Measurements from ENCODE around the gene METAP1.
A peak's percentile ranks its signal among the peaks of the same experiment; 100 is the strongest.
"Not testable (repeated sequence)": the region's sequence is repeated elsewhere in the genome, so short reads cannot be mapped to it uniquely, and the experiment has no call there.

The METAP1 gene

DNA sequence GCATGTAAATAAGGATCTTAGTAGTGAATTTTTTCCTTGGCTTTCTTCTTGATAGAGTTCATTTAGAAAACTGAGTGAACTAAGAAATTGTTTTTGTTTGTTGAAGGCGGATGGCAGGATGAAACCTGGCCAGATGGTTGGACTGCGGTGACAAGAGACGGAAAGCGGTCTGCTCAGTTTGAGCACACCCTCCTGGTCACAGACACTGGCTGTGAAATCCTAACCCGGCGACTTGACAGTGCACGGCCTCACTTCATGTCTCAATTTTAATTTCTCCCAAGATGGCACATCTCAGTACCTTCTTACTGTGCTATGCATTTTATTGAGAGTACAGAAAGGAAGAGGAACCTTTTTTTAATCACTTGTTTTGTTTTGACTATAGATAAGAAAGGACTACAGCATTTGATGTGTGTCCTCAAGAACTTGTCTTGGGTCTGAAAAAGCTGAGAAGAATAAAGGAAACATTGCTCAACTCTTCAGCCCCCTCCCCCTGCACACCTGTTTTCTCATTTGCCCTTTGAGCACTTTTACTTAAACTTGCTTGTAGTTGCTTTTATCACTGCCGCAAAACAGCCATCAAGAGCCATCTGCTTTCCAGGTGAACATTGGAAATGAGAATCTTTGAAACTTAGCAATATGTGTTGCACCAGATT lies 65.7 kb downstream of the METAP1 start:
- no peak for DNase-seq

DNA sequence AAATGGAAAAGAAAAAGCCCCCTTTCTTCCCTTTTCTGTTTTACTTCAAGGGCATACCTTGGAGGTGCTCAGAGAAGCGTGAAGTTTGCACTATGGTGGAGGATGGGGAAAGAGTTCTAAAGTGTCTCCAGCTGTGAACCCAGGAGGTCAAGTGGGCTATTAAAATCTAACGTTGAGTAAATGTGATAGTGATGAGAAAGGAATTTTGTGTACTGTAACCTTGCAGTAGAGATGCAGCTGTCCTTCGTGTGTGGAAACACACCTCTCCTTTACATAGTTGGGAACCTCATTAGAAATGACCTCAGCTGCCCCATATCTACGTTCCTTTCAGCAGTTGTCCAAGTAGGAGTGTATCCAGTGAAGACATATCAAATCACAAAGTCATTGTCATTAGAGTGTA lies 66.6 kb downstream of the METAP1 start:
- no peak for DNase-seq

DNA sequence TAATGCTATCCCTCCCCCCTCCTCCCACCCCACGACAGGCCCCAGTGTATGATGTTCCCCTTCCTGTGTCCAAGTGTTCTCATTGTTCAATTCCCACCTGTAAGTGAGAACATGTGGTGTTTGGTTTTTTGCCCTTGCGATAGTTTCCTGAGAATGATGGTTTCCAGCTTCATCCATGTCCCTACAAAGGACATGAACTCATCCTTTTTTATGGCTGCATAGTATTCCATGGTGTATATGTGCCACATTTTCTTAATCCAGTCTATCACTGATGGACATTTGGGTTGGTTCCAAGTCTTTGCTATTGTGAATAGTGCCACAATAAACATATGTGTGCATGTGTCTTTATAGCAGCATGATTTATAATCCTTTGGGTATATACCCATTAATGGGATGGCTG lies 70.0 kb downstream of the METAP1 start:
- not testable (repeated sequence) for DNase-seq

DNA sequence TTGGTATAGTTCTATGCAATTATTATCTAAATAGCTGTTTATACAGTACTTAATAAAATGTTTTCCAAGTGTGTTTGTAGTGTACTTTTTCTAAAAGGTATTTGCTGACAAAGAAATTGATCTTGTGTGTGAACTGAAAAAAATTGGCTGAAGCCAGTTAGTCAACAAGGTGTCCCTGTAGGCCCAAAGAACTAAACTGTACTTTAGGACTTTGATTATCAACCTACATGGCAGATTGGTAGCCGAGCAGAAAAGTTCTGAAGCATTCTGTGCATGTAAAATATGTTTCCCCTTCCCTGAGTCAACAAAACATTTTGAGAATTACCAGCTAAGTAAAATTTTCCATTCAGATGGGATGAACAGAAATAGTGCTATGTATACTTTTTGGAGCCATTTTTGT lies 72.1 kb downstream of the METAP1 start:
- no peak for DNase-seq

DNA sequence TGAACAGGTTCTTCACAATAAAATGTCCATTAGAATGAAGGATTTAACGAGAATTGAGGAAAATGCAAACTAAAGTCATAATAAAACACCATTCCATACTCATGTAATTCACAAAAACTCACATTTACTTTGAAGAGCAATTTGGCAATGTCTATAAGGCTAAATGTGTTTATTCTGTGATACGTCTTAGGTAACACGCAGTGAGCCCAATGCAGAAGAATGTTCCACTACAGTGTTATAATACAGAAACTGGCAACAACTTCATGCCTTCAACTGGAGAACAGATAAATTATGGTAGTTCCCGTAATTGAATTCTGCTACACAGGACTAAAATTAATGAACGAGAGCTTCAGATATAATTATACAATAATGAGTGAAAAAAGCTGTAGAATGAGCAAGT lies 75.6 kb downstream of the METAP1 start:
- DNase-seq = no peak

DNA sequence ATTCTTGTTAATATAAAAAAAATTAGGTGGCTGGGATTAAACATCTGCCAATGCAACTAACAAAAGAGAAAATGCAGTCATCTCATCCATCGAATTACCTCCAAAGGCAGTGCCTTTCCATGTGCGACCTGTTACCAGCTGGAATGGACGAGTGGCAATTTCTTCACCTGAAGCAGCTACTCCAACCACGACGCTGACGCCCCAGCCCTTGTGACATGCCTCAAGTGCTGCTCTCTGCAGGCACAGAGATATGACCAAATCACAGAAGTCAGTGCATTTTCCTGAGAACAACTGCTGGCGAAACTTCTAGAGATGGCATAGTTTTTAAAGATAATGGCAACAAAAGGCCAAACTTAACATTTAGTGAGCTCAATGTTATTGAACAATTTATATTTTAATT lies 79.3 kb downstream of the METAP1 start:
- DNase-seq = no peak

DNA sequence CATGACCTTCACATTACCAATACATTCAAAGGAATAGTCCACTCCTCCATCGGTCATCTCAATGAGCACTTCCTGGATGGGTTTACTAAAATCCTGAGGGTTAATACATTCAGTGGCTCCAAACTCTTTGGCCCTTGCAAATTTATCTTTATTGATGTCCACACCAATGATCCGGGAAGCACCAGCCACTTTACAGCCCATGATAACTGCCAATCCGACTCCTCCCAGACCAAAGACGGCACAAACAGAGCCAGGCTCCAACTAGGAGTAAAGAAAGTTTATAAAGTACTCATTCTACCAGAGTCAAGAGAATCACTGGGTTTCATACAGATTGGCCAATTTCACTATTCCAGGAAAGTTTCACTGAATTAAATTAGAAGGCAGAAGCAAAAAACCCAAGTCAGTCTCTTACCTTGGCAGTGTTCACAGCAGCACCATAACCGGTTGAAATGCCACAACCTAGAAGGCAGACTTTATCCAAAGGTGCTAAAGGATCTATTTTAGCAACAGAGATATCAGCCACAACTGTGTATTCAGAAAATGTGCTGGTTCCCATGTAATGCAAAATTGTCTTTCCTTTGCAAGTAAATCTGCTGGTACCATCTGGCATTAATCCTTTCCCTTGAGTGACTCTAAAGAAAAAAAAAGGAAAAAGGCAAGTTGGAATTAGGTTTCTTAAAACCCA lies 80.9 kb downstream of the METAP1 start:
- DNase-seq = no peak

DNA sequence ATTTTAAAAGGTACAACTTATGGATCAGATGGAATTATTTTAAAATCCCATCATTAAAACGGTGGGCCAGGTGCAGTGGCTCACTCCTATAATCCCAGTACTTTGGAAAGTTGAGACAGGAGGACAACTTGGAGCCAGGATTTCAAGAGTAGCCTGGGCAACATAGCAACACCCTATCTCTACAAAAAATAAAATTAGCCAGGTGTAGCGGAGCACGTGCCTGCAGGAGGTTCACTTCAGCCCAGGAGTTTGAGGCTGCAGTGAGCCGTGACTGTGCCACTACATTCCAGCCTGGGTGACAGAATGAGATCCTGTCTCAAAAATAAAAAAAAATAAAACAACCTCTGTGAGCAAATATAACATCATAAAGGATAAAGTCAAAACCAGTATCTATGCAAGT lies 81.7 kb downstream of the METAP1 start:
- DNase-seq = no peak

DNA sequence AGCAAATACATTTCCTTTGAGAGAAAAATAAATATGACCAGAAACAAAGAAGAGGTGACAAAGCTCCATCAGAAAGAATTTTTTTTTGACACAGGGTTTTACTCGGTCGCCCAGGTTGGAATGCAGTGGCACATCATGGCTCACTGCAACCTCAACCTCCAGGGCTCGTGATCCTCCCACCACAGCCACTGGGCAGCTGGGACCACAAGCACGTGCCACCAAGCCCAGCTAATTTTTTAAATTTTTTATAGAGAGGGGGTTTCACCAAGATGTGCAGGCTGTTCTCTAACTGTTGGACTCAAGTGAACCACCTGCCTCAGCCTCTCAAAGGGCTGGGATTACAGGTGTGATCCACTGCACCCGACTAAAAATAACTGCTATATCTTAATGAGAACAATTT lies 82.8 kb downstream of the METAP1 start:
- DNase-seq = no peak

DNA sequence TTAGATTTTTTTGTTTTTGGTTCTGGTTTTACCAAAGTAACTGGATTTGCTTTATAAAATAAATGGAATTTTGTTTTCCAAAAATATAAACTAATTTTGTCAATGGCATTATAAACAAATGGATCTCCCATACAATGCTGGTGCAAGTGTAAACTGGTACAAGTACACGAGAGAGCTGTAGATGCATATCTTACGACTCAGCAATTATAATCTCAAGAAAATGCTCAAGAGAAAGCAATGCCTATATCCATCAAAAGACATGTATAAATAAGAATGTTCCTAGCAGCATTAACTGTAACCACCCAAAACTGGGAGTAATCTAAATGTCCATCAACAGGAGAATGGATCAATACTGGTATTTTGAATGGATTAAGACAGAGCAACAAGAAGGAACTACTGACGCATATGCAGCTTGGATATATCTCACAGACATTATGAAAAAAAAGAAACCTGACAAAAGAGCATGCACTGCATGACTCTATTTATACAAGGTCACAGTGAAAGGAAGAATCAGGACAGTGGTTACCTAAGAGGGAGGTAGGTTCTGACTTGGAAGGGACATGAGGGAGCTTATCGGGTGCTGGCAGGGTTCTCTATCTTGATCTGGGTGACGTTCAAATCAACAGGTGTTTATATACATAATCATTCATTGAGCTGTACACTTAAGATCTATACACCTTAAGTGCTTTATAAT lies 83.6 kb downstream of the METAP1 start:
- no peak for DNase-seq

DNA sequence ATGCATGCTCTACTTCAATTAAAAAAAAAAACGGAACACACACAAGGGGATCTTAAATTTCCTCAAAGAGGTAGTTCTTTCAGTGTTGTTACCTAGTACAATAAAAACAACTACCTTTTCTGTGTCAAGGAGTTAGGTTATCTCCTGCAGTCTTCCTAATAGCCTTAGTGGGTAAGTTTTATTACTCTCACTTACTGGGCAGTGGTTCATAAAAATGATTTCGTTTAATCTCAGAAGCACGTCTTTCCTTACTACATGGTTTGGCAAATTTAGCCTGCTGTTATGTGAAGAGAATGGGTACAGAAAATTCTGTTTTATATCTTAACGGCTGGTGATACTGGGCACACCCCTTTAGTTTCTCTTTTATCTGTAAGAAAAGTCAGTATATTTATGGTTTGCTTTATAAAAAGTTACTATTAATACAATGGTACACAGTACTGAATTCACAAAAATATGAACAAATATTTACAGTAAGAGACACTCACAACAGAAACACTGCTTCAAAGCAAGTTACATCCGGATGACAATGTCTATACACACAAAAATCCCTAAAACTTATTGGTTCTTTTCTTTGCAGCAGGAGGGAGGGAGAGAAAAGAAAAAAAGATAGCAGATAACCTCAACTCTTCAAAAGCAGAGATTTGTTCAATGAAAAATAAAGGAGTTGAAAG lies 84.2 kb downstream of the METAP1 start:
- DNase-seq = no peak

DNA sequence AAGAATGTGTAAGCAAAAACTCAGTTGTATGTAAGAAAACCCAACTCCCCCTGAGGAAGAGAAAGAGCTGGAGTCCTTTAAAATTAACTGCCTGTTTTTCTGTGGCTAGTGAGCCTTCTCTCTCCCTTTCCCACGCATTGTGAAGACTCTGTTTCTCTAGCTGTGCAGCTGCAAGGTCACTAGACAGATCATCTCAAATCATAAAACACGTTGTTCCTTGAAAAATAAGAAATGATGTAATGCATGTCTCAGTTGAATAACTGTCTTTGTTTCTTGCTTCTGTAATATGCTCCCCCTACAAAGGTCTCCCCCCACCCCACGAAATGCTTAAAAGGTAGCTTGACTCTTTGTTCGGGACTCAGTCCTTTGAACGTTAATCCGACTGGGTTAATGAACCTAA lies 85.3 kb downstream of the METAP1 start:
- not testable (repeated sequence) for DNase-seq

DNA sequence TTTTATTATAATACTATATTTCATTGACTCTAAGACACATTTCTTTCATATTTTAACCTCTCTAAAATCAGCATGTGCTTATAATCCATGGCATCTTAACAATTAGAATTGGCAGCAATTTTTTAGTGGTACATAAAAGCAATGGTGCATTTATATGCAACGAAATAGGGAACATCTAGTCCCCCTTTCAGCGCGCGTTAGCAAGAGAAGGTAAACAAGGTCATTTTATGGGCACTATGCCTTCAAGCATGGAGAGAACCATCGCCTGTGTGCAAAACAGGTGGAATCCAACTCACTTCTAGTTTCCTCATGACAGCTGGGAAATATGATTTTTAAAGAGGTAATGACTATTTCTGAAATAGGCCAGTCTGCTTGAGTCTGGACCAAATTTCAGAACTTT lies 86.7 kb downstream of the METAP1 start:
- DNase-seq = no peak

DNA sequence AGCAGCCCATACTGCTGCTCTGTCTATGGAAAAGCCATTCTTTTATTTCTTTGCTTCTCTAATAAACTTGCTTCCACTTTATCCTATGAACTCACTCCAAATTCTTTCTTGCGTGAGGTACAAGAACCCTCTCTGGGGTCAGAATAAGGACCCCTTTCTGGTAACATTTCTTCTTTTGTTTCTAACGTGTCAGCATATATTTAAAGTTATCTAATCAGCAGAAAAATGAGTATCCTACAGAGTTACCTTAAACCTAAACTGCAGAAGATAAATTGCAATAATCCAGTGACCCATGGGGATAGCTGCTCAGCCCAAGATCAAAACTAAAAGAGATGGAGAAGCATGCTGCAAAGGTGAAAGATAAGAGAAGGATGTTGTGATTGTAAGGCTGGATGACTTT lies 89.1 kb downstream of the METAP1 start:
- DNase-seq = no peak

DNA sequence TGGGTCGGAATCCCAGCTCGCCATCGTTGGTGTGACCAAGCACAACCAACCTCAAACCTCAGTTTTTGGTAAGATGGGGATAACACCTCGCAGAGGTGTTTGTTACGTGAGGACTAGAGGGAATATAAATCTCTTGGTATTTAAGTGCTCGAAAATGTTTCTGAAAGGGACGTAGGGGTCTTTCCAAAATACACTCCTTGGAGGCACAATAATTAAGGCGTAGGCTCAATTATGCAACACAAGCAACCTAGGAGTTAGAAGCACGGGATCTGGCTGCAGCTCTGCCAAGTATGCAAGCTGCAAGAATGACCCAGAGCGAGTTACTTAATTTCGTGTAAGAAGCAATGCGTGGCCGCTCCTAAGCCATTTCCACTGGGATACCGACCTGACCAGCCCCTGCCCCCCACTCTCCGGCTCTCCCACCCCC lies 92.5 kb downstream of the METAP1 start:
- DNase-seq = peak; percentile 10

DNA sequence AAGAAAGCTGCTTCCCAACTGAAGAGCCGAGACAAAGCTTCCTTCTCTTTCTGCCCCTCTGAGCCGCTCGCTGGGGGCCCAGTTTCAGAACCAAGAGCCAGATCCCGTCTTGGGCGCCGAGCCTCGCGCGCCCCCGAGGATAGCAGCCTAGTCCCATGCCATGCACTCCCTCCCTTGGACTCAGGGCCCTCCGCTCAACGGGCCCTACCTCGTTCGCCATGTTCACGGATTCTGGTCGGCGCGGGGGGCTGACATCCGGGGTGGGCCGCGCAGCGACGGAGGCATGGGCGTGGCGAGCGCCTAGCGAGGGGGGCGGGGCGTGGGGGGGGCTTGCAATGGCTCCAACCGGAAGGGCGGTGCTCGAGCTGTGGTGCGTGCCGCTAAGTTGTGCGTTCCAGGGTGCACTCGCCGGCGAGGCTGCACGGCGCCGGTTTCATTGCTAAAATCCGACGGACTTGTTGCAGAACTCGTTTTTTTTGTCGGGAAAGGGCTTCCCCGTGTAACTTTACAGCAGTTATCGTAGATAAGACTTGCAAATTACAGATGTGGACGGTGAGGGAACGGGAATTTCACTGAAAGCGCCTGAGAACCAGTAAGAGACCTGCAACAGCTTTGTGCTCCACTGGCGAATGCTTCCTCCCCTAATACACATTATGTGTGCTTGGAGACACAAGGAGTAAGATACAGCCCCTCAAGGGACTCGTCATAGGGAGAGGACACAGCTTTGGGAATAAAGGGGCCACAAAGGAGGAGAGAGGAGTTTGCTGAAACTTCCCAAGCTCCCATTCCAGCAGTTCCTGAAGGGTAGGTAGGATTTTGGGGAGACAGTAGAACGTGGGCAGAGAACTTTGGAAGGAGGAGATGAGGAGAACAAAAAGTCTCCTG lies 93.2 kb downstream of the METAP1 start, which contains the start of gene ADH5:
ADH5 (minus strand) TSS at position 308 of the 885 bp plus-strand sequence; CDS start at position 220, 88 bp downstream.
- DNase-seq = peak; percentile 61

DNA sequence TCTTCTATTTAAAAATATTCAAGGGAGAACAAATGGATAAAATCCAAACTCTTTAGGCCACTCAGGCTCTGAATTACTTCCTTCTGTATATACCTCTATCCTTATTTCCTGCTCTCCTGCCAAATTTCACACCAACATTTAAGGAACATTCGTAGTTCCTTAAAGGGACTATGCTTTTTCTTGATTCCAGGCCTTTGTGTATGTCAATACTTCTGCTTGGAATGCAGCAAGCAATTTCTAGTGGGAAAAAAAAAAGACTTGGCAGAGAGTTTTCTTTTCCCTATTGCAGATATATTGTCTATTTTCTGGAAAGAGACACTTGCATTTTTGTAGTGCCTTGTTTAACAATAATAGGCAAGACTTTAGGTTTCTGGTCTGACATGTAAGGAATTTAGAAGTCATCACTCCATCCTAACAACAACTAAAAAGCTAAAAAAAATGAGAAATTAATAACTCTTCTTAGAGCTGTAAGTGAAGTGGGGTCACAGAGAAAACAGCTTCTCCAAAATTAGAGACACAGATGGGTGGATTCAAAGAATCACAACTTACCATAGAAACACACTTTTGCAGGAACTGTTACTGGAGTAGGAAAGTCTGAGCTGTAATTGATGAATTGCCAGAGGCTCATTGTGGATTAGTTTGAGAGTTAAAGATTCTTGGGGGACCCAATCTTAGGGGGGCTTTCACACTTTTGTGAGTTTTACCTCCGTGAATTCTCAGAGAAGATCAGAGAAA lies 95.1 kb downstream of the METAP1 start:
- DNase-seq = no peak

DNA sequence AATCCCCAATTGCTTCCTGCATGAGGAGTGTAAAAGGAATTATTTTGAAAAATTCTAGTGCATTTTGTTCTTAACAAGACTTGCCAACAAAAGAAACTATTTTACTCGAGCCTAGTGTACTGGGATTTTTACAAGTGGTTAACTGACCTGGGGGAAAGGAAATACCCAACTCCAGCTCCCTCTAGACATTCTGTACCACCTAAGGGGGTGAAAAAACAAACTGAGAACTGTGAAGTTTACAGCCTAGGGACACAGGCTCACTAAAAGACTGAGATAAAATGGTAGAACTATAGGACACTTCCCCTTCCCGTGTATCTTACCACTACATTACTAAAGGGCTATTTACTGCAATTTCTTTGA lies 95.7 kb downstream of the METAP1 start:
- DNase-seq = no peak

DNA sequence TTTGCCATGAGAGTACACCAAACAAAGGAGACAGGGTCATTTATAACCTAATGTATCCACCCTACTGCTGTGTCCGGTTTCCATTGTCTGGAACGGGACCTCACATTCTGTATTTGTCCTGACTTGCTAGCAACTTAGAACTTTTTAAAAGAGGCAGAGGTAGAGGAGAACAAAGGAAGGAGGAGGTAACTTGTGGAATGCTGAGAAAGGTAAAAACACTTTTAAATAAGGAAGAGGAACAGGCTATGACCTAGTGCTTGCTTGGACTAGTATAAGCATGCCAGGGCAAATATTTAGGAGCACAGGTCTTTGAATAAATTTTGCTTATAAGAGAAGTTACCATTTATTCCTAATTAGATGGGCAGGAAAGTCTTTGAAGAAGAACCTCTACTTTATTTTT lies 96.3 kb downstream of the METAP1 start:
- DNase-seq = not testable (repeated sequence)

DNA sequence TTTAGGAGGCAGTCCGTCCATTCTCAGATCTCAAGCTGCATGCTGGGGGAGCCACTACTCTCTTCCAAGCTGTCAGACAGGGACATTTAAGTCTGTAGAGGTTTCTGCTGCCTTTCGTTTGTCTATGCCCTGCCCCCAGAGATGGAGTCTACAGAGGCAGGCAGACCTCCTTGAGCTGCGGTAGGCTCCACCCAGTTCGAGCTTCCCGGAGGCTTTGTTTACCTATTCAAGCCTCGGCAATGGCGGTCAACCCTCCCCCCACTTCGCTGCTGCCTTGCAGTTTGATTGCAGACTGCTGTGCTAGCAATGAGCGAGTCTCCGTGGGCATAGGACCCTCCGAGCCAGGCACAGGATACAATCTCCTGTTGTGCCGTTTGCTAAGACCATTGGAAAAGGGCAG lies 103.8 kb downstream of the METAP1 start:
- DNase-seq = no peak

DNA sequence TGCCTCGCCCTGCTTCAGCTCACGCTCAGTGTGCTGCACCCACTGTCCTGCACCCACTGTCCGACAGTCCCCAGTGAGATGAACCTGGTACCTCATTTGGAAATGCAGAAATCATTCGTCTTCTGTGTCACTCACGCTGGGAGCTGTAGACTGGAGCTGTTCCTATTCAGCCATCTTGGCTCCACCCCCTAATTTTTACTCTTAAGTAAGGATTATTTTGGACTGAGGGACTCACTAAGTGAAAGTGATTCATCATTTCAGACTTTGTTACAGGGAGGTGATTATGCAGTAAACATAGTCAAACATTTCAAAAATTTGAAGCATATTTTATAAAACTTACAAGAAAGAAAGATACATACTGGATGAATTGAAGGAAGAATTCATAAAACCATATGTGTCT lies 104.3 kb downstream of the METAP1 start:
- DNase-seq = not testable (repeated sequence)

DNA sequence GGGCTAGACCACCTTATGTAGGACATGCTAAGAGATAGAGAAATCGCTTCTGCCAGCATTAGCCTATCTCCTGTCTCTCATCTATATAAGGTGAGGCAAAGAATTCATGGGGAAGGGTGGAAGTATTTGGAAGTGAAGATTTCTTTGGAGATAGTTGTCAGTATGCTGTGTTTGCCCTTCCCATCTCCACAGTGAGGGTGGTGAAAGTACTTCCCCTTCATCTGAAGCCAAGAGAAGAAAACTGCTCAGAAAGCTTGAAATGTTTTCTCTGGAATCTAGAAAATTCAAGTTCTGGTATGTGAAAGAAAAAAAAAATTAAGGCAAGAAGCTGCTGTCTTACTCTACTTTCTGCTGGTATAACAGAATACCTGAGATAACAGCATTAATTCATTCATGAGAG lies 105.4 kb downstream of the METAP1 start:
- DNase-seq = no peak

Measured in NCI-H1694 (cell line).